PFSK-1 (cell line): ENCODE results near the gene ZBTB25.

ENCODE experiments used
- SIN3A ChIP-seq: IDR thresholded peaks from 2 replicates; pipeline ENCODE4 v1.6.1; 2012; ENCODE audit warnings: mild to moderate bottlenecking, low read length, moderate library complexity, borderline replicate concordance; ENCODE audit not compliant: insufficient read depth
- TAF1 ChIP-seq: IDR thresholded peaks from 2 replicates; pipeline ENCODE4 v1.6.1; 2012; ENCODE audit warnings: low read length, control low read depth, borderline replicate concordance; ENCODE audit not compliant: insufficient read depth
- TF ChIP-seq, protein P1 (sequence below), 2 experiments: IDR thresholded peaks; 2 replicates each; pipeline versions ENCODE4 v1.6.1 to v1.8.0; 2011 to 2012; ENCODE audit warnings: low read depth in 2 of 2, low read length in 2 of 2, control low read depth in 1 of 2, inconsistent platforms in 1 of 2, mild to moderate bottlenecking in 1 of 2, moderate library complexity in 1 of 2; ENCODE audit not compliant: insufficient read depth in 1 of 2

DNA sequence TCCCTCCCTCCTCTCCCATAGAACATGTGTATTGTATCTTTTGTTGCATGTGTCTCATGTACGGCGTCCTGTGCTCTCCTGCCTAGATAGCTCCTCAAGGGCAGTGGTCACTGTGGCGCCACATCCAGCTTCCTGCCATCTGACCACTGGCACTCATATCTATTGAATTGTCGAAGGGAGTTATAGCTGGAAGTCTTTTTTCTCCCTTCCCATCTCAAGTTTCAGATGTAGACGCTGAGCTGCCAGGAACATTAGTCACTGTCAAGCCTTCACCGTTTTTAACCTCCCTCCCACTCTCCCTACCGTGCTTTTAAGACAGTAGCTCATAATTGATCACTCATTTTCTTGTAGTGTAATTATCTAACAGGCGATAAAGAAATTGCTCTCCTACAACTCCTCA lies 82.5 kb downstream of the ZBTB25 start:
- TF ChIP-seq TAF1 (no peak), SIN3A (no peak)
- TF ChIP-seq, protein P1, sequence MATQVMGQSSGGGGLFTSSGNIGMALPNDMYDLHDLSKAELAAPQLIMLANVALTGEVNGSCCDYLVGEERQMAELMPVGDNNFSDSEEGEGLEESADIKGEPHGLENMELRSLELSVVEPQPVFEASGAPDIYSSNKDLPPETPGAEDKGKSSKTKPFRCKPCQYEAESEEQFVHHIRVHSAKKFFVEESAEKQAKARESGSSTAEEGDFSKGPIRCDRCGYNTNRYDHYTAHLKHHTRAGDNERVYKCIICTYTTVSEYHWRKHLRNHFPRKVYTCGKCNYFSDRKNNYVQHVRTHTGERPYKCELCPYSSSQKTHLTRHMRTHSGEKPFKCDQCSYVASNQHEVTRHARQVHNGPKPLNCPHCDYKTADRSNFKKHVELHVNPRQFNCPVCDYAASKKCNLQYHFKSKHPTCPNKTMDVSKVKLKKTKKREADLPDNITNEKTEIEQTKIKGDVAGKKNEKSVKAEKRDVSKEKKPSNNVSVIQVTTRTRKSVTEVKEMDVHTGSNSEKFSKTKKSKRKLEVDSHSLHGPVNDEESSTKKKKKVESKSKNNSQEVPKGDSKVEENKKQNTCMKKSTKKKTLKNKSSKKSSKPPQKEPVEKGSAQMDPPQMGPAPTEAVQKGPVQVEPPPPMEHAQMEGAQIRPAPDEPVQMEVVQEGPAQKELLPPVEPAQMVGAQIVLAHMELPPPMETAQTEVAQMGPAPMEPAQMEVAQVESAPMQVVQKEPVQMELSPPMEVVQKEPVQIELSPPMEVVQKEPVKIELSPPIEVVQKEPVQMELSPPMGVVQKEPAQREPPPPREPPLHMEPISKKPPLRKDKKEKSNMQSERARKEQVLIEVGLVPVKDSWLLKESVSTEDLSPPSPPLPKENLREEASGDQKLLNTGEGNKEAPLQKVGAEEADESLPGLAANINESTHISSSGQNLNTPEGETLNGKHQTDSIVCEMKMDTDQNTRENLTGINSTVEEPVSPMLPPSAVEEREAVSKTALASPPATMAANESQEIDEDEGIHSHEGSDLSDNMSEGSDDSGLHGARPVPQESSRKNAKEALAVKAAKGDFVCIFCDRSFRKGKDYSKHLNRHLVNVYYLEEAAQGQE (IDR thresholded peaks at IDR 0.05; ENCODE audit: insufficient read depth in 1 of 2, low read depth in 2 of 2, low read length in 2 of 2): no peak
